GM12872 (cell line): ENCODE results near the gene SORCS2.

Experiments
- CTCF ChIP-seq: IDR thresholded peaks from 3 replicates; pipeline ENCODE4 v1.5.1; 2011; ENCODE audit warnings: low read depth, mild to moderate bottlenecking, low read length, moderate library complexity; ENCODE audit not compliant: insufficient read depth

Gene SORCS2

GRCh38 chr4:7291372-7292114 is 99.2 kb downstream of the SORCS2 start:
- TF ChIP-seq CTCF = no peak

DNA sequence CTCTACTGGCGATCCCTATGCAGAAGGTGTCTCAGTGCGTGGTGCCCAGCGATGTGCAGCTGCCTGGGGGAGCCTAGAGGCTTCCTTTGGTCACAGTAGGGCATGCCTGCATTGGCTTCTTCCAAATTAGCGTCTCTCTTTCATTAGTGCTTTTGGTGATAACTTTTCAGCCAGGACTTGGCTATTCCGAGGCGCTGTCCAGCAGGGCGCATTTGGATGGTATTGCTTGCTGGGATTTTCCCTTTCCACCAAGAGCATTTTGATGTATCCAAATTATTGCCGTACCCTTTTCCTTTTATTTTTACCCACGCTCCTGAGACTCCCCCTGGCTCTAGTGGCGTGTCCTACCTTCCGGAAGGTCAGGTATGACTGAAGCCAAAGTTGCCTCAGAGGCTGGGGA is 101.4 kb downstream of the SORCS2 start:
- no peak for TF ChIP-seq CTCF

DNA sequence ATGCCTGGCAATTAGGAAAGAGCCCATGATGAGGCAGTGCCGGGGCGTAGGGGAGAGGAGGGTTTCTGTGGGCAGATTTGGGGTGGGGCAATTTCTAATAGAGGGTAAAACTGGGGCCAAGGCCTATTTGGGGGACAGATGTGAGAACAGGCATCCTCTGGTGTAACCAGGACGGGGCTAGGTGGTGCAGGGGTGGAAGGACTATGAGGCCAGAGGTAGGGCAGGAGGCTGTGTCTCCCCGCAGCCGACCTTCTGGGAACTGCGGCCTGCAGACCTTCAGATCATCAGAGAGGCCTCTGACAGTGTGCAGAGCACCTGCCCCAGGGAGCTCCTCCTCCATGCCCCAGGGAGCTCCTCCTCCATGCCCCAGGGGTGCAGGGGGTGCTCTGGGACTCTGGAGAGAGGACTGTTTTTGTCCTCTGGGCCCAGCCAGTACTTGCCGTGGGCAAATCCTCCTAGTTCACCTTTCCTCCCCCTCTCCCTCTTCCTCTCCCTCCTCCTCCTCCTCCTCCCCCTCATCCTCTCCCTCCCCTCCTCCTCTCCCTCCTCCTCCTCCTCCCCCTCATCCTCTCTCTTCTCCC is 101.9 kb downstream of the SORCS2 start:
- no peak for TF ChIP-seq CTCF

DNA sequence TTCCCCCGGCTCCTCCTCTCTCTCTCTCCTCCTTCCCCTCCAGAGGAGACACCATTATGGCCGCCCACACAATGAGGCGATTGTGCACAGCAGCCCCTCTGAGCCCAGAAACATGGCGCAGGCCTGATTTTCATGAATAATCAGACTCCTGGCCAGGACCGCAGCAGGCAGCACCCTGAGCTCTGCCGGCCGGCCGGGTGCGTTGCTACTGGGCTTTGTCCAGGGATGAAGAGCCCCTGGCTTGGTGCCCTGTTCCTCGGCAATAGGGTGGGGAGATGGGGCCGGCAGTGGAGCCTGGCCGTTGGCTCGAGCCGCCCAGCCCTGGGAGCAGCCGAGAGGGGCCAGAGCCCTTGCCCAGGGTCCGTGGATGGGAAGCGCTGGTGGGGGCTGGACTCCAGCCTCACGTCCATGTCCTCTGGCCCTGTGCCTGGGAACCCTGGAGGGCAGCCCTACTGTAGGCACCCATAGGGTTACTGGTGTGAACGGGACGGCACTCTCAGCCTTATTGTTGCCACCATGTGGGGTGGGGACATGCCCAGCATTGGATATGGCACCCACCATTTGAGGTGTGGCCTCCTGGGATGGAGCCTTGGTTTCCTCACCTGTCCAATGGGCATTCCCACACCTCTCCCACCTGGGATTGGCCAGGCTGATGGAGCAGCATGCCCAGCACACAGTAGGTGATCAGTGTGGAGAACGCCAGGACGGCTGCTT is 103.0 kb downstream of the SORCS2 start:
- TF ChIP-seq CTCF = no peak

DNA sequence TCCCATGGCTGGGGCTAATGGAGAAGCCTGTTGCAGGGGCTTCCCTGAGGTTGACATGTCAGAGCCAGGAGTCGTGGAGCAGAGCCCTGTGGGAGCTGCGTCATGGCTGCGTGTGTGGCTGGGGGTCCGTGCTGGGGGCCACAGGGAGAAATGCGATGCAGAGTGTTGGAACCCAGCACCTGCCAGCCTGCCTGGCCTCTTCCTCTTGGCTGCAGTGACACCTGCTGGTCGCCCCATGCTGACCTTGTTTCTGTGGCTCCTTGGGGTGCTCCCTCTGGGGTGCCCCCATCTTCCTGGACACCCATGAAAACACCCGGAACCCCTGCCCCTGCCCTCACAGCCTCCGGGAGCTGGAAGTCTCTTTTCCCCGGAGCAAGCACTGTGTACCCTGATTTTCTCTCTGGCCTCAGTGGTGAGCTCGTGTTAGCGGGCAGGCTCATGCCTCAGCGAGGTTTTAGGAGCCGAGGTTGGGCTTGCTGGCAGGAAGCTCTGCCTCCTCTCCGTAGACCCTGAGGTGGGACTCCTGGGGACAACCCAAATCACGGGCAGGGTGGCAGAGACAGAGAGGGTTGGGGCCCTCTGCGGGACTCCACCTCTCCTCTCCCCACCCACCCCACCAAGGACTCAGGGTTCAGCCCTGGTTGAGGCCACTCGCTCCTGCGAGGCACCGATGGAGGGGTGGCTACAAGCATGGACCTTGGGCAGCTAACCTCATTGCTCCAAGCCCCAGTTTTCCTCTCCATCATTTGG is 103.7 kb downstream of the SORCS2 start:
- peak; percentile 52 for TF ChIP-seq CTCF

DNA sequence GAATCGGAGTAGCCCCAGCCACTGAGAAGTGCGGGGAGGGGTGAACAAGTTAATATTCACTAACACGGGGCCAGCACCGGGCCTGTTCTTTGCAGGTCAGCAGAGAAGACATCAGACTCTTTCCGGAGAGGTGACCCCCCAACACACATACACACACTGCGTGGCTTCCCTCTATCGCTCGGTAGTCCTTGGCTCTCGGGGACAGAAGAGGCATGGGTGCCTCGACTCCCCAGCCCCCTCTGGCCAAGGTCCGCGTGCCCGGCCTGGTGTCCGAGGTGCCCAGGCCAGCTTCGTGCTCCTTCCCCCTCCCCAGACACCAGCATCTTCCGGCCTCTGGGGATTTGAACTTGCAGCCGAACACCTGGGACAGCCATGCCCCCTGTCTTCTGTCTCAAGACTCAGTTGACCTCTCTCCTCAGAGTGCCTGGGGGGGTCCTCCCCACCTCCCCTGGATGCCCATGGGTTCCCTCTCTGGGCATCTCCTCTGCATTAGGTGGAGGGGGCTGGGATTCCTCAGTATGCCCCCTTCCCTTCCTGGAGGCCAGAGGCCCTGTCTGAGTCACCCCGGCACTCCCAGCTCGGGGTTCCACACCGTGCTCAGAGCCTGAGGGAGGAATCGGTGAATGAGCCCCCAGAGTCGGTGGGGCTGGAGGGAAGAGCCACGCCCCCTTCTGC is 104.5 kb downstream of the SORCS2 start:
- no peak for TF ChIP-seq CTCF

GRCh38 chr4:7297374-7297773 is 105.0 kb downstream of the SORCS2 start:
- TF ChIP-seq CTCF = no peak
